Effector memory CD8-positive, alpha-beta T cell (primary cell): ENCODE data around the gene MPP2.

Experiments used
- ATAC-seq: fragments of 150-1000 bp; cut with Tn5 transposase; replicated peaks from 2 replicates; pipeline ENCODE4 v1.10.0; 2021; ENCODE audit warnings: mild to moderate bottlenecking, moderate library complexity
- DNase-seq, 3 experiments: peaks; one replicate each; pipeline ENCODE4 v3.0.0; 2021
- H3K27ac Mint-ChIP-seq, 2 donors: one replicate each; pipeline ENCODE4 v1.8.0; 2022; ENCODE audit warnings: mild to moderate bottlenecking in 2 of 2, mixed read lengths in 2 of 2, moderate library complexity in 2 of 2
- H3K27me3 Mint-ChIP-seq, 2 donors: one replicate each; pipeline ENCODE4 v1.8.0; 2022; ENCODE audit warnings: mixed read lengths in 2 of 2
- H3K36me3 Mint-ChIP-seq: one replicate; pipeline ENCODE4 v1.8.0; 2022; ENCODE audit warnings: mild to moderate bottlenecking, moderate library complexity, mixed read lengths; ENCODE audit not compliant: insufficient read depth
- H3K4me1 Mint-ChIP-seq, 2 donors: one replicate each; pipeline ENCODE4 v1.8.0; 2022; ENCODE audit warnings: low read depth in 2 of 2, mixed read lengths in 2 of 2
- H3K4me3 Mint-ChIP-seq, 2 donors: one replicate each; pipeline ENCODE4 v1.8.0; 2022; ENCODE audit warnings: mild to moderate bottlenecking in 2 of 2, mixed read lengths in 2 of 2, moderate library complexity in 2 of 2
- H3K9me3 Mint-ChIP-seq, 2 donors: one replicate each; pipeline ENCODE4 v1.8.0; 2022; ENCODE audit warnings: mixed read lengths in 2 of 2

The MPP2 gene

GRCh38 chr17:43920500-43921095 lies 13.3 kb upstream of the MPP2 start:
- Mint-ChIP-seq H3K36me3 (no peaks in the 10 kb centered on the region), H3K4me3 (no peak overlapping the region), H3K27me3 (peaks cover 6 to 18% of the 10 kb centered on the region in 2 donors), H3K4me1 (no peaks in the 10 kb centered on the region), H3K9me3 (no peaks in the 10 kb centered on the region), H3K27ac (no peak overlapping the region)
- ATAC-seq = no peak
- DNase-seq = no peak

GRCh38 chr17:43918026-43918389 lies 10.7 kb upstream of the MPP2 start:
- no peak for ATAC-seq
- no peaks in the 10 kb centered on the region for H3K9me3 Mint-ChIP-seq
- no peak for DNase-seq
- H3K4me1 Mint-ChIP-seq = no peaks in the 10 kb centered on the region
- peaks cover 6 to 7% of the 10 kb centered on the region in 2 donors for H3K27me3 Mint-ChIP-seq
- peak overlapping the region; percentile 40 to 68 for H3K4me3 Mint-ChIP-seq
- no peaks in the 10 kb centered on the region for H3K36me3 Mint-ChIP-seq
- peak overlapping the region in 1 of 2 donors; percentile 32 for H3K27ac Mint-ChIP-seq

GRCh38 chr17:43917348-43918025 lies 10.2 kb upstream of the MPP2 start:
- ATAC-seq (peak; percentile 88), DNase-seq (peak in 1 of 3 experiments; percentile 13)
- Mint-ChIP-seq H3K36me3 (no peaks in the 10 kb centered on the region), H3K4me3 (peak overlapping the region; percentile 40 to 68), H3K27me3 (peaks cover 6 to 7% of the 10 kb centered on the region in 2 donors), H3K4me1 (no peaks in the 10 kb centered on the region), H3K27ac (peak overlapping the region in 1 of 2 donors; percentile 32), H3K9me3 (no peaks in the 10 kb centered on the region)

- H3K4me3 Mint-ChIP-seq = peak overlapping the region; percentile 40 to 68
- no peak for ATAC-seq
- H3K4me1 Mint-ChIP-seq = no peaks in the 10 kb centered on the region
- H3K27me3 Mint-ChIP-seq = peaks cover 6 to 7% of the 10 kb centered on the region in 2 donors
- no peaks in the 10 kb centered on the region for H3K36me3 Mint-ChIP-seq
- no peak overlapping the region for H3K27ac Mint-ChIP-seq
- no peak for DNase-seq
- H3K9me3 Mint-ChIP-seq = no peaks in the 10 kb centered on the region
Measured at GRCh38 chr17:43917016-43917347, 9.6 kb upstream of the MPP2 start.

- Mint-ChIP-seq H3K4me3 (no peak overlapping the region), H3K9me3 (no peaks in the 10 kb centered on the region), H3K27me3 (peaks cover 6 to 7% of the 10 kb centered on the region in 2 donors), H3K4me1 (no peaks in the 10 kb centered on the region), H3K36me3 (no peaks in the 10 kb centered on the region), H3K27ac (no peak overlapping the region)
- ATAC-seq (no peak), DNase-seq (no peak)
Measured at GRCh38 chr17:43916385-43916784, 9.0 kb upstream of the MPP2 start.

GRCh38 chr17:43915559-43915958 lies 8.2 kb upstream of the MPP2 start:
- no peak for DNase-seq
- H3K4me1 Mint-ChIP-seq = no peaks in the 10 kb centered on the region
- no peak overlapping the region for H3K4me3 Mint-ChIP-seq
- ATAC-seq = no peak
- H3K27me3 Mint-ChIP-seq = peaks cover 6 to 7% of the 10 kb centered on the region in 2 donors
- no peak overlapping the region for H3K27ac Mint-ChIP-seq
- no peaks in the 10 kb centered on the region for H3K36me3 Mint-ChIP-seq
- H3K9me3 Mint-ChIP-seq = no peaks in the 10 kb centered on the region

GRCh38 chr17:43914451-43914850 lies 7.1 kb upstream of the MPP2 start:
- Mint-ChIP-seq H3K4me1 (no peaks in the 10 kb centered on the region), H3K27ac (no peak overlapping the region), H3K9me3 (no peaks in the 10 kb centered on the region), H3K27me3 (peaks cover 6 to 7% of the 10 kb centered on the region in 2 donors), H3K4me3 (no peak overlapping the region), H3K36me3 (no peaks in the 10 kb centered on the region)
- no peak for ATAC-seq
- no peak for DNase-seq

GRCh38 chr17:43913584-43913983 lies 6.2 kb upstream of the MPP2 start:
- ATAC-seq = no peak
- no peaks in the 10 kb centered on the region for H3K27me3 Mint-ChIP-seq

GRCh38 chr17:43912635-43913304 lies 5.4 kb upstream of the MPP2 start:
- Mint-ChIP-seq H3K4me1 (no peaks in the 10 kb centered on the region), H3K27ac (no peak overlapping the region), H3K36me3 (no peaks in the 10 kb centered on the region), H3K4me3 (no peak overlapping the region), H3K9me3 (no peaks in the 10 kb centered on the region), H3K27me3 (no peaks in the 10 kb centered on the region)
- ATAC-seq (no peak), DNase-seq (no peak)

More at GRCh38 chr17:43913584-43913983, 6.2 kb upstream of the MPP2 start:
- no peak overlapping the region for H3K4me3 Mint-ChIP-seq
- H3K27ac Mint-ChIP-seq = no peak overlapping the region
- H3K36me3 Mint-ChIP-seq = no peaks in the 10 kb centered on the region
- no peaks in the 10 kb centered on the region for H3K9me3 Mint-ChIP-seq
- DNase-seq = no peak
- H3K4me1 Mint-ChIP-seq = no peaks in the 10 kb centered on the region

GRCh38 chr17:43911904-43912303 lies 4.6 kb upstream of the MPP2 start:
- H3K4me1 Mint-ChIP-seq = peaks cover 1 to 2% of the 10 kb centered on the region in 2 donors
- H3K36me3 Mint-ChIP-seq = no peaks in the 10 kb centered on the region
- H3K9me3 Mint-ChIP-seq = no peaks in the 10 kb centered on the region
- ATAC-seq (no peak), DNase-seq (no peak)
- H3K4me3 Mint-ChIP-seq = no peak overlapping the region
- H3K27ac Mint-ChIP-seq = no peak overlapping the region
- peaks cover 2 to 3% of the 10 kb centered on the region in 2 donors for H3K27me3 Mint-ChIP-seq

GRCh38 chr17:43909537-43910231 lies 2.3 kb upstream of the MPP2 start:
- no peak for DNase-seq
- Mint-ChIP-seq H3K4me3 (no peak overlapping the region), H3K27ac (no peak overlapping the region), H3K4me1 (peaks cover 9 to 10% of the 10 kb centered on the region in 2 donors), H3K36me3 (no peaks in the 10 kb centered on the region), H3K9me3 (no peaks in the 10 kb centered on the region), H3K27me3 (peaks cover 11 to 16% of the 10 kb centered on the region in 2 donors)
- ATAC-seq = no peak

GRCh38 chr17:43907998-43908721 lies 824 bp upstream of the MPP2 start:
- DNase-seq = peak; percentile 36 to 49 (median 43)
- Mint-ChIP-seq H3K36me3 (no peaks in the 10 kb centered on the region), H3K4me1 (peaks cover 9 to 10% of the 10 kb centered on the region in 2 donors), H3K4me3 (peak overlapping the region; percentile 90 to 92), H3K27ac (no peak overlapping the region), H3K27me3 (peaks cover 21 to 30% of the 10 kb centered on the region in 2 donors), H3K9me3 (no peaks in the 10 kb centered on the region)
- ATAC-seq = peak; percentile 57

- DNase-seq (peak in 1 of 3 experiments; percentile 22), ATAC-seq (peak; percentile 56)
- Mint-ChIP-seq H3K9me3 (no peaks in the 10 kb centered on the region), H3K4me1 (peaks cover 9 to 10% of the 10 kb centered on the region in 2 donors), H3K27me3 (peaks cover 21 to 33% of the 10 kb centered on the region in 2 donors), H3K4me3 (peak overlapping the region; percentile 90 to 92), H3K36me3 (peaks cover 2% of the 10 kb centered on the region), H3K27ac (peak overlapping the region; percentile 90 to 92)
Measured at GRCh38 chr17:43906951-43907424, 348 bp downstream of the MPP2 start.
